Astrocyte (in vitro differentiated cells and primary cell): ENCODE data around the gene FSTL5.

Experiments used
- EZH2 ChIP-seq: IDR thresholded peaks from 2 replicates; pipeline ENCODE4 v1.6.1; 2012; ENCODE audit warnings: mild to moderate bottlenecking, low read length, inconsistent platforms; ENCODE audit not compliant: insufficient read depth
- TF ChIP-seq, protein P1 (sequence below): IDR thresholded peaks from 2 replicates; pipeline ENCODE4 v1.5.1; 2011; ENCODE audit warnings: low read depth, mild to moderate bottlenecking, inconsistent platforms, low read length, moderate library complexity; ENCODE audit not compliant: insufficient read depth

DNA sequence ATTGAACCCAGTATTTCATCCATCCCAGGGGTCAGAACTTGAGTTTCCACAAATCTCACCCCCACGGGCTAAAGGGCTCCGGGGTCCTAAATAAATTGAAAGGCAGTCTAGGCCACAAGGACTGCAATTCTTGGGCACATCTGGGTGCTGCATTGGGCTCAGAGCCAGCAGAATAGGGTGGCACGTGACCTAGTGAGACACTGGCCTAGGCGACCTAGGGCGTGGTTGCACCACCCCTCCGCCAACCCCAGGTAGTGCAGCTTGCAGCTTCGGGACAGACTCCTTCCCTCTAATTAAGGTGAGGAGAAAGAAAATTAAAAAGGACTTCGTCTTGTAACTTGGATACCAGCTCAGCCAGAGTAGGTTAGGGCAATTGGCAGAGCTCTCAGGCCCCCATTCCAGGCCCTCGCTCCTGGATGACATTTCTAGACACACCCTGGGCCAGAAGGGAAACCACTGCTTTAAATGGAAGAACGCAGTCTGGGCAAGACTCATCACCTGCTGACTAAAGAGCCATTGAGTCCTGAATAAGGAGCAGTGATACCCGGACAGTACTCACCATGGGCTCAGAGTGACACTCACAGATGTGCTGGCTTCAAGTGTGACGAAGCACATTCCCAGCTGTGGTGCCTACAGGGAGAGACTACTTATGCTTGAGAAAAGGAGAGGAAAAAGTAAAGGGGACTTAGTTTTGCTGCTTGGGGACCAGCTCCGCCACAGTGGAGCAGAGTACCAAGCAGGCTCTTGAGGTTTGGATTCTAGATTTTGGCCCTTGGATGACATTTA lies 735.4 kb downstream of the FSTL5 start:
- TF ChIP-seq, protein P1, sequence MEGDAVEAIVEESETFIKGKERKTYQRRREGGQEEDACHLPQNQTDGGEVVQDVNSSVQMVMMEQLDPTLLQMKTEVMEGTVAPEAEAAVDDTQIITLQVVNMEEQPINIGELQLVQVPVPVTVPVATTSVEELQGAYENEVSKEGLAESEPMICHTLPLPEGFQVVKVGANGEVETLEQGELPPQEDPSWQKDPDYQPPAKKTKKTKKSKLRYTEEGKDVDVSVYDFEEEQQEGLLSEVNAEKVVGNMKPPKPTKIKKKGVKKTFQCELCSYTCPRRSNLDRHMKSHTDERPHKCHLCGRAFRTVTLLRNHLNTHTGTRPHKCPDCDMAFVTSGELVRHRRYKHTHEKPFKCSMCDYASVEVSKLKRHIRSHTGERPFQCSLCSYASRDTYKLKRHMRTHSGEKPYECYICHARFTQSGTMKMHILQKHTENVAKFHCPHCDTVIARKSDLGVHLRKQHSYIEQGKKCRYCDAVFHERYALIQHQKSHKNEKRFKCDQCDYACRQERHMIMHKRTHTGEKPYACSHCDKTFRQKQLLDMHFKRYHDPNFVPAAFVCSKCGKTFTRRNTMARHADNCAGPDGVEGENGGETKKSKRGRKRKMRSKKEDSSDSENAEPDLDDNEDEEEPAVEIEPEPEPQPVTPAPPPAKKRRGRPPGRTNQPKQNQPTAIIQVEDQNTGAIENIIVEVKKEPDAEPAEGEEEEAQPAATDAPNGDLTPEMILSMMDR, result no peak
- TF ChIP-seq EZH2, result no peak
